ENCODE data around the gene ATP8B3.

- TF ChIP-seq CTCF (IDR thresholded peaks at IDR 0.05): no peak
- TF ChIP-seq POLR2A (IDR thresholded peaks at IDR 0.05): no peak
Observed at GRCh38 chr19:1794424-1795172, 17.5 kb downstream of the ATP8B3 start.

Data from testis (tissue), 2 donors.